ENCODE measurements around the gene BRD9. TPM values are rescaled to one million over a fixed set of nuclear protein-coding genes. Genes with fewer than 3 reads are reported as not detected.
"Not testable (repeated sequence)": the region's sequence is repeated elsewhere in the genome, so short reads cannot be mapped to it uniquely, and the experiment has no call there.

Gene BRD9
- total RNA-seq, 4 donors from 2014 or later: 22.3 to 38.5 (median 28.4) TPM

- Histone ChIP-seq H3K27me3 (peaks cover 13% of the 10 kb centered on the region), H3K36me3 (peaks cover 0 to 11% of the 10 kb centered on the region in 2 donors), H3K4me1 (peaks cover 0 to 22% (median 10%) of the 10 kb centered on the region in 3 donors)
- not testable (repeated sequence) for H3K9me3 ChIP-seq, H3K4me3 ChIP-seq, H3K27ac ChIP-seq, ATAC-seq
- WGBS, 2 donors (ENCODE audit: low coverage in 1 of 2): 71 to 91% methylated on average over 5 to 7 of the region's 35 CpGs
These were observed 46.7 kb downstream of the BRD9 start for GRCh38 chr5:845676-846601.

GRCh38 chr5:845031-845675 lies 47.4 kb downstream of the BRD9 start:
- H3K36me3 ChIP-seq: peaks cover 0 to 17% of the 10 kb centered on the region in 2 donors
- H3K9me3 ChIP-seq, H3K4me3 ChIP-seq, H3K27ac ChIP-seq, H3K27me3 ChIP-seq, ATAC-seq: not testable (repeated sequence)
- 86 to 93% methylated on average over 3 to 6 of the region's 21 CpGs for WGBS, 2 donors (ENCODE audit: low coverage in 1 of 2)
- H3K4me1 ChIP-seq: peaks cover 0 to 16% (median 10%) of the 10 kb centered on the region in 3 donors

GRCh38 chr5:844426-844825 lies 48.2 kb downstream of the BRD9 start:
- not testable (repeated sequence) for ATAC-seq, H3K27me3 ChIP-seq, H3K4me3 ChIP-seq, H3K27ac ChIP-seq, H3K4me1 ChIP-seq, H3K9me3 ChIP-seq
- peaks cover 0 to 20% of the 10 kb centered on the region in 2 donors for H3K36me3 ChIP-seq
- 87 to 100% methylated on average over 3 to 8 of the region's 16 CpGs for WGBS, 2 donors (ENCODE audit: low coverage in 1 of 2)

GRCh38 chr5:843926-844325 lies 48.7 kb downstream of the BRD9 start:
- not testable (repeated sequence) for H3K27me3 ChIP-seq, ATAC-seq

GRCh38 chr5:843371-843770 lies 49.2 kb downstream of the BRD9 start:
- WGBS, 2 donors (ENCODE audit: low coverage in 1 of 2): no CpG with 5 or more reads among the region's 26 CpGs
- not testable (repeated sequence) for H3K4me1 ChIP-seq, H3K27me3 ChIP-seq, ATAC-seq, H3K9me3 ChIP-seq, H3K27ac ChIP-seq, H3K4me3 ChIP-seq
- peaks cover 0 to 20% of the 10 kb centered on the region in 2 donors for H3K36me3 ChIP-seq

More at GRCh38 chr5:843926-844325, 48.7 kb downstream of the BRD9 start:
- H3K9me3 ChIP-seq, H3K4me3 ChIP-seq, H3K4me1 ChIP-seq, H3K27ac ChIP-seq: not testable (repeated sequence)
- H3K36me3 ChIP-seq: peaks cover 0 to 20% of the 10 kb centered on the region in 2 donors
- 60 to 70% methylated on average over 1 to 4 of the region's 22 CpGs for WGBS, 2 donors (ENCODE audit: low coverage in 1 of 2)

GRCh38 chr5:842402-843221 lies 50.0 kb downstream of the BRD9 start:
- not testable (repeated sequence) for H3K9me3 ChIP-seq, H3K27me3 ChIP-seq, H3K4me3 ChIP-seq, H3K4me1 ChIP-seq, H3K27ac ChIP-seq, ATAC-seq
- WGBS, 2 donors (ENCODE audit: low coverage in 1 of 2): 68% methylated on average over 9 of the region's 32 CpGs; no CpG with 5 or more reads in 1 of the 2 donors
- peaks cover 0 to 20% of the 10 kb centered on the region in 2 donors for H3K36me3 ChIP-seq

- H3K4me1 ChIP-seq, H3K9me3 ChIP-seq, H3K4me3 ChIP-seq, H3K27ac ChIP-seq, H3K27me3 ChIP-seq: not testable (repeated sequence)
- 80 to 97% methylated on average over 1 to 6 of the region's 15 CpGs for WGBS, 2 donors (ENCODE audit: low coverage in 1 of 2)
- peaks cover 0 to 17% of the 10 kb centered on the region in 2 donors for H3K36me3 ChIP-seq
- ATAC-seq: peak; percentile 4
These were observed 50.8 kb downstream of the BRD9 start for GRCh38 chr5:841531-842401.

GRCh38 chr5:840974-841435 lies 51.6 kb downstream of the BRD9 start:
- H3K9me3 ChIP-seq, H3K4me3 ChIP-seq, H3K4me1 ChIP-seq, H3K27ac ChIP-seq, ATAC-seq, H3K27me3 ChIP-seq: not testable (repeated sequence)
- H3K36me3 ChIP-seq: peaks cover 0 to 14% of the 10 kb centered on the region in 2 donors
- 82 to 97% methylated on average over 3 to 4 of the region's 10 CpGs for WGBS, 2 donors (ENCODE audit: low coverage in 1 of 2)

GRCh38 chr5:840118-840973 lies 52.3 kb downstream of the BRD9 start:
- not testable (repeated sequence) for ATAC-seq
- 84 to 90% methylated on average over 6 to 16 of the region's 21 CpGs for whole genome bisulfite sequencing, 2 donors (ENCODE audit: low coverage in 1 of 2)

GRCh38 chr5:838431-838851 lies 54.2 kb downstream of the BRD9 start:
- not testable (repeated sequence) for H3K4me1 ChIP-seq, H3K9me3 ChIP-seq, H3K4me3 ChIP-seq, H3K27ac ChIP-seq, H3K27me3 ChIP-seq
- H3K36me3 ChIP-seq: peaks cover 0 to 14% of the 10 kb centered on the region in 2 donors
- WGBS, 2 donors (ENCODE audit: low coverage in 1 of 2): no CpG with 5 or more reads among the region's 10 CpGs
- ATAC-seq: peak; percentile 20

More at GRCh38 chr5:840118-840973, 52.3 kb downstream of the BRD9 start:
- H3K4me1 ChIP-seq, H3K27ac ChIP-seq, H3K4me3 ChIP-seq, H3K9me3 ChIP-seq, H3K27me3 ChIP-seq: not testable (repeated sequence)
- H3K36me3 ChIP-seq: peaks cover 0 to 14% of the 10 kb centered on the region in 2 donors

GRCh38 chr5:837621-838121 lies 54.9 kb downstream of the BRD9 start:
- not testable (repeated sequence) for H3K27me3 ChIP-seq, H3K27ac ChIP-seq, ATAC-seq, H3K4me3 ChIP-seq, H3K4me1 ChIP-seq, H3K9me3 ChIP-seq
- WGBS, 2 donors (ENCODE audit: low coverage in 1 of 2): no CpG with 5 or more reads among the region's 14 CpGs
- H3K36me3 ChIP-seq: peaks cover 0 to 14% of the 10 kb centered on the region in 2 donors

All from gastroesophageal sphincter (tissue), 4 donors.